Stimulated activated naive CD8-positive, alpha-beta T cell treated with anti-CD3 and anti-CD28 coated beads, Interleukin-15, Interleukin-2, amounts not matched to agents 100 U/mL and 50 U/mL, for 24 hours (primary cell): ENCODE measurements around the gene PUS3.
A peak's percentile ranks its signal among the peaks of the same experiment; 100 is the strongest.

Source experiments
- ATAC-seq: fragments of 150-1000 bp; cut with Tn5 transposase; one replicate; pipeline ENCODE4 v1.10.0; 2021
- DNase-seq: peaks from one replicate; pipeline ENCODE4 v3.0.0; 2021

The PUS3 gene

DNA sequence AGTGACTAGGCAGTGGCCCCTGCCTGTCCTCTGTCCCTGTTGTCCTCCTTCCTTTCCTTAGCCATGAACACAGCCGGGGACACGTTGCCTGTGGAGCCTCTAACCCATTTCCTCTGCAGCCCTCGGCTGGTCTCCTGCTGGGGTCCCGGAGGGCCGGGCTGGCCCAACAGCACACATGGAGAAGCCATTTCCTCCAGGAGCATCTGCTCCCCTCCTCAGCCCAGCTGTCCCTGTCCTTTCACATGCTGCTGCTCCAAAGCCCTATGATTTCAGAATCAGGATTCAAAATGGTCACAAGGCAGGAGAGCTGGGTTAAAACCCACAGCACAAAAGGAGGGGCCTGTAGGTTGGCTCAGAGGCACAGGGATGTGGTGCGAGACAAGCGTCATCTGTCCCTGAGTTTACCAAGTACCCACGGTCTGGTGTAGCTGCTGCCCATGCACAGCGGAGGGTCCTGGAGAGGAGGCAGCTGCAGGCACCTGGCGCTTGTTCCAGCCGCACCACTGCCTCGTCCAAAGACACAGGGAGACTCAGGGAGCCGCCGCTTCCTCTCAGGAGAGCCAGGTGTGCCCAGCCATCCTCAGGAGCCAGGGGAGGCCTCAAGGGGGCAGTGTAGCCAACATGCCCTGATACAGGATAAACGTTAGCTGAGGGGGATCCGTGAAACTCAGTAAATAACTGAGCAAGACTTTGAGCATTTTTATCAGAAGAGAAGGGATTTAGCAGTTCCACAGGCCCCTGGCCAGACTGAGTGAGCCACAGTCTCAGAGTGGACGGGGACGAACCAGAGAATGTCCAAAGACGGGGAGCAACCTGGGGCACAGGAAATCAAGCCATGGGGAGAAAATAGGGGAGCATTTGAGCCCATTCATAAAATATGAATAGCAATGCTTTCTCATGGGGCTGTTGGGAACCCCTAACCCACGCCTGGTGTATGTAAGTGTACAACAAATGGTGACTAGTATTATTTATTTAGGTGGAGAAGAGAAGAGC lies 38.9 kb upstream of the PUS3 start:
- DNase-seq: peak; percentile 66
- peak; percentile 62 for ATAC-seq

DNA sequence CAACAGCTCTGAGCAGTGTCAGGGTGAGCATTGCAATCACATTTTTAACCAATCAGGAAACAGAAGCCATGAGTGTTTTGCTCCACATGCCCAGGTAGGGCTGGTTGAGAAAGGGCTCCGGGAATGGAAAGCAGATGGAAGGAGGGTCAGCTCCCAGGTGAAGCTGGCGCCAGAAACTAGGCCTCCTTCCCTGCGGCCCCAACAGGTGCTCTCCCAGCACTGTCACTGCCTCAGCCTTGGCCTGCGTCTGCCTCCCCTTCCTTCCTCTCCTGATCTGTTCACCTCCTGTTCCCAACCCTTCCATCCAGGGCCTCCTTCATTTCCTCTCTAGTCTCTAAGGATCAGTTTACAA lies 38.2 kb upstream of the PUS3 start:
- no peak for ATAC-seq
- no peak for DNase-seq

DNA sequence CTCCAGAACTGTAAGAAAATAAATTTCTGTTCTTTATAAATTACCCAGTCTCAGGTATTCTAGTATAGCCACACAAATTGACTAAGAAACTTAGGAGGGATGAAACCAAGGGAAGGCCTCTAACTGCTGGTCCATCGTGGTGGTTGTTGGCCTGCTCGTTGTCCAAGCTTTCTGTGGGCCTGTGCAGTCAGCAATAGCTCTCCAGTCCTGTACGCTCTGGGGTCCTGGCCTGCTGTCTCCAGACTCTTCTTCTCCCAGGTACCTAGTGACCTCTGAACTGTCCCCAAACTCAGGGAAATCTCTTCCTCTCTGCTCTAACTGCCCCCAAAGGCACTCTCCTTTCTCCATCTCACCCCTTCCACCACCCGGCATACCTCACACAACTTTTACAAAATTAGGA lies 37.1 kb upstream of the PUS3 start:
- ATAC-seq (no peak), DNase-seq (no peak)

DNA sequence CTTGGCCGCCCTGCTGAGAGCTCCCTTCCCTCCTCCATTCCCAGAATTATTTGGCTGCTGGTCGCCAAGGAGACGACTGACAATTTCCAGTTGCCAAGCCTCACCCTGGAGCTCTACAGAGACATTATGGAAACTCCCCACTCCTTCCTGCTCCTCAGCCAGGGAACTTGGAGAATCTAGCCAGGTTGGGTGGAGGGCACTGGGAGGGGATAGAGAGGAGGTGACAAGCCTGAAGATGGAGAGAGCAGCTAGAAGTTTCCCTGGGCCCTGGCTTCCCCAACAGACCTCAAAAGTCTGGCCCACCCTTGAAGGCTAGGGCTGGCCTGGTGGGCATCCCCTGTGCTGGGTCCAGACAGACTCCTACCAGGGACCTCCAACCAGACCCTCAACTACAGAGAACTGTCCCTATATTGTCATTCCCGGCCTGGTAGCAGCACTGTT lies 36.1 kb upstream of the PUS3 start:
- DNase-seq (no peak), ATAC-seq (no peak)

DNA sequence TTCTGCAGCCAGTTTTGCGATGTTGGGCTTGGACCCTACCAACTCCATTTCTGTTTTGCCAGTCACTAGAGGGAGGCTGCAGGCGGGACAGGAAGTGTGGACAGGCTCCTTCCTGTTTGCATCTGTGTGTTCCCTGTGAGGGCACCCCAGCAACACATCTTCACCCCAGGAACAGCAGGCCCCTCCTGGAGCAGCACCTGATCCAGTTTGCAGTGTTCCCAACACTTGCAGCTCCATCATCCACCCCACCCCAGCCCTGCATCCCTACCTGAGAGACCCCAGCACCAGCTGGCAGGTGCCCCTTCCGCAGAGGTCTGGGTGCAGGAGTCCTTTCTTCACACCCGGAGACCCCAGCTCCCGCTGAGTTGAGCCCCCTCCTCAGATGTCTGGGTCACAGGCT lies 35.4 kb upstream of the PUS3 start:
- ATAC-seq (no peak), DNase-seq (no peak)

DNA sequence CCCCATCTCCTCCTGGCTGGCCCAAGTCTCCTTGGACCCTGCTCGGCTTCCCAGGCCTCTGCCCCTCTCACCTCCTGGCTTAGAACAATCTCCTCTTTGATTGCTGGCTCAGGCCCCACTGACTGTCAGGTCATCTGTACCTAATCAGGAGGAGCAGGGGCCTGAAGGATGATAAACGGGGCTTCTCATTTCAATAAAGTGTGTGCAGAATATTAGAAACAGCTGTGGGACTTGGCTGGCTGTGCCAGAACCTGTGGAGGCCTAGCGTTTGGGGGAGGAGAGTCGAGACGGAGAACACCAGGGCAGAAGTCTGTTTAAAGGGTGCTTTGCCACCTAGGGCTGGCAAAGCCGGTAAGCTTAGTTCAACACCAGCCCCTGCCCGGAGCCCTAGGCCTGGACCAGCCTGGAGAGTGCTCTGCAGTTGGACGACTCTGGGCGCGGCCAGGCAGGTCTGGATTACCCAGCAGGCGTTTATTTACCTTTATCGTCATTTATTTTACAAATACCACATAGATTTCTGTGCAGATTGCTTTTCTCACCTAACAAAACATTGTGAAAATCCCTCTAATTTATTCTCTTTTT lies 32.7 kb upstream of the PUS3 start:
- DNase-seq (no peak), ATAC-seq (no peak)

DNA sequence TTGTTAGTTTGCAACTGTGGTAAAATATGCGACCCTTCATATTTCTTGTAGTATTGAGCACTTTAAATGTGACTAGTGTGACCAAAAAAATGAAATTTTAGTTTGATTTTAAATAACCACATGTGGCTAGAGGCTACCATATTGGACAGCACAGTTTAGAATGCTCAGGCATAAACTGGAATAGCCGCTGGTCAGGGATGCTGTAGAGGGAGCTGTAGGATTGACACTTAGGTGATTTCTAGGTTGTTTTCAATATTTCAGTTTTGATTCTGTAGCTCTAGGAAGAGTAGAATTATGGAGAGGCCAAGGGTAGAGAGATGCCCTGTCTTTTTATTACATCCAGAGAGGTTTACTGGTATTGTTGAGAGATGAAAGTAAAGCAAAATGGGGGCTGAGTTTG lies 32.0 kb upstream of the PUS3 start:
- ATAC-seq (no peak), DNase-seq (no peak)

DNA sequence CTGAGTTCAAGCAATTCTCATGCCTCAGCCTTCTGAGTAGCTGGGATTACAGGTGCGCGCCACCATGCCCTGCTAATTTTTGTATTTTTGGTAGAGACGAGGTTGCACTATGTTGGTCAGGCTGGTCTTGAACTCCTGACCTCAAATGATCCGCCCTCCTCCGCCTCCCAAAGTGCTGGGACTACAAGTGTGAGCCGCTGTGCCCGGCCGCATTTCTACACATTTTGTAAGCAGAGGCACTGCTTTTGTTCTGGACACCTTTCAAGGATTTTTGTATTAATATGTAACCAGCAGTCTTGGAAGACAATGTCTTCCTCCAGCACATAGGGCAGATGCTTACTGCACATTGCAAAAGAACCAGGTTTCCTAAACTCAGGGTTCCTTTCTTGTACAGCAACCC lies 31.5 kb upstream of the PUS3 start:
- ATAC-seq: no peak
- no peak for DNase-seq

DNA sequence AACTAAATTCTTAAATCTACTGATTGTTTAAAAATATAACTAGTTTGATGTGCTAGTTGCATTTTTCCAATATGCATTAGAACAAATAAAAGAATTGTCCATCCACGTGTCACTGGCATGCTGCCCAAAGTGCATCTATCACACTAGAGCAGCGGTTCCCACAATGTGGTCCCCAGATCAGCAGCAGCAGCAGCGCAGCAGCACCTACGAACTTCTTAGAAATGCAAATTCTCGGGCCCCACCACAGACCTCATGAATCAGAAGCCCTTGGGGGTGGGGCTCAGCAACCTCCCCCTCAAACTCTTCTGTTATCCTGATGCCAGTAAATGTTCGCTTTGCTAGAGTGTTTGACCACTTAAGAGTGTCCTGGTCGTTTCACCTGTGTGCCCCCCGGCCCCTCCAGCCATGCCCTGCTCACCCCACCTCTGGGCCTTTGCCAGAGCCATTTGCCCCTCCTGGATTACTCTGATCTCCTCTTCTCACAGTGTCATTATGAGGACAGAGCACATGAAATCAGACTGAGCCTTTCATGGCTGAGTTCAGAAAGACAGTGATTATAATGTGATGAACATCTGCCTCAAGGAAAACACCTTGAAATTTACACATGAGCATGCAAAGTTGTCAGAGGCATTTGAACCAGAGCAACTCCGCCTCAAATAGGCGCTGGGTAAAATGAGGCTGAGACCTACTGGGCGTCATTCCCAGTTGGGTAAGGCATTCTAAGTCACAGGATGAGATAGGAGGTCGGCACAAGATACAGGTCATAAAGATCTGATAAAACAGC lies 30.2 kb upstream of the PUS3 start:
- peak; percentile 80 for ATAC-seq

DNA sequence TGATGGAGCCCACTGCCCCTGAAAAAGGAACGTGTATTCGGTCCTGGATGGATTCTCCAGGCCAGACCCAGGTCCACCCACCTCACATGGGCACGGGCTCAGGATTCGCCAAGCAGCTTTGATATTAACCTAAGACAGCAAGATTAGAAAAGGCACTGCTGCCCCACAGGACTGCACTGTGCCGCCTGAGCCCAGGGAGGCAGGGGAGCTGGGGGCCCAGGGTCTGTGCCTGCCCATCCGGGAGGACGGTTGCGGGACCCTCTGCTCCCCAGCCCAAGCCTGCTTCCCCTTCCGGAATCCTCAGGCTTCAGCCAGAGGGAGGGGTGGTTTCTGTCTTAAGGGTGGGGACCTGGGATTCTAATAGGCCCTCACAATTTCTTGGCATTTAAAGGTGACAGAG lies 29.3 kb upstream of the PUS3 start:
- DNase-seq: no peak

More for the DNA sequence above, 30.2 kb upstream of the PUS3 start:
- DNase-seq: peak; percentile 45

DNA sequence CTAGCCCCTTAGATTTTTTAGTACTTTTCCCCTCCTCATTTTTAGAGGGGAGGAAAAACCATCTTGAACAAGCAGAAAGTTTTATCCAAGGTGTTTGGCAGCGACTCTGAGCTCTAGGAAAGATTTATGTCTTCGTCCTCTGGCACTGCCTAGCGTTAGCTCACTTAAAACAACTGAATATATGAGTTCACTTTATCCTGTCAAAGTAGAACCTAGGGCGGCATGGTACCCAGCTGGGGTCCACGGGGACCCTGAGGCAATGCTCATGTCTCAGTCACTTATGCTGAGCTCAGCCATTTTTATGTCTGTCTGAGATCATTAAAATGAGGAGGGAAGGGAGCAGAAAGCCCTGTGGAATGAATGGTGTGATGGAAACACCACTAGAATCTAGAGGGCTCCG lies 28.7 kb upstream of the PUS3 start:
- DNase-seq: no peak

More for the DNA sequence above, 29.3 kb upstream of the PUS3 start:
- no peak for ATAC-seq

DNA sequence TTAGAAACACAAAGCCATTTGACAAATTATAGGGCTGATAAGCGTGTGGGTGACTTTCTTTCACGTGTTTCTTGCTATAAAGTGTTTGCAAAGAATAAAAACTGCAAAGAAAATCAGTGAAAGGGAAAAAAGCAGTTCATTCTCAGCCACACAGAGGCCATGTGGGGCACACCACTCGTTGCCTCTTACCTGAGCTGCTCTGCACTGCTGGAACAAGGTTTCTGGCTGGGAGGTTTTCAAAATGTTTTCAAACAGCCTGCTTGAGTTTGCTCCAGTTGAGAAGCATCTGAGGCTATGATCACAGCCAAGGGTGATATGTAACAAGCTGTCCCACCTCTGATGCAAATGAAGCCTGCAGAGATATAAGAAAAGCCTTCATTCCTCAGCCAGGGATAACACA lies 28.1 kb upstream of the PUS3 start:
- no peak for ATAC-seq
- DNase-seq: no peak

More for the DNA sequence above, 28.7 kb upstream of the PUS3 start:
- ATAC-seq: no peak

DNA sequence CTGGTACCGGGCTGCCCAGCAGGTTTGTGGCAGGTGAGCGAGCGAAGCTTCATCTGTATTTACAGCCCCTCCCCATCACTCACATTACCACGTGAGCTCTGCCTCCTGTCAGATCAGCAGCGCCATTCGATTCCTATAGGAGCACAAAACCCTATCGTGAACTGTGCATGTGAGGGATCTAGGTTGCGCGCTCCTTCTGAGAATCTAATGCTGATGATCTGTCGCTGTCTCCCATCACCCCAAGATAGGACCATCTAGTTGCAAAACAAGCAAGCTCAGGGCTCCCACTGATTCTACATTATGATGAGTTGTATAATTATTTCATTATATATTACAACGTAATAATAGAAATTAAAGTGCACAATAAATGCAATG lies 27.1 kb upstream of the PUS3 start:
- ATAC-seq (no peak), DNase-seq (no peak)

DNA sequence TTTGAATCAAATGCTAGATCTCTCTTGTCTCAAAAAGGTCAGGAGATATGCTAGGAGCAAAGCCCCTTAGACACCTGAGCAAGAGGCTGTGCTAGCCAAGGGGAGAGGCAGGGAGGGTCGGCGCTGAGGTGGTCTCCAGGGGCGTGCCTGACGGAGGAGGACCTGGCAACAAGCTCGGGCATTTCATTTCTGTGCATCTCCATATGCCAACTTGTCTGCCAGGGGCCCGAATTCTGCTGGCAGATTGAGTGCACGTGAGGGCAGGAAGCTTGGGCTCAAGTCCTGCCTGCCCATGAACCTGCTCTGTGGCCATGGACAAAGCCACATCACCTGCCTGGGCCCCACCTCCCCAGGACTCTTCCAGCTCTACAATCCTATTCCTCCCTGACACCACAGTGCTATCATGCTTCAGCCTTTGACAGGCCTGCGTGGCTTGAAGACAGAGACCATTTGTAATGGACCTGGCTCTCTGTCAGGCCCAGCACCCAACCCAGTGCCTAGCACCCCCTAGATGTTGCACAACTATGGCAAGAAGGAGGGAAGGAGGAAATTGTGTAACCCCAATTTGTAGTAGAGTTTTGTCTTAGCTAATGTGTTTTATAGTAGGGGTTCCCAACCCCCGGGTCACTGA lies 26.6 kb upstream of the PUS3 start:
- no peak for DNase-seq
- no peak for ATAC-seq

DNA sequence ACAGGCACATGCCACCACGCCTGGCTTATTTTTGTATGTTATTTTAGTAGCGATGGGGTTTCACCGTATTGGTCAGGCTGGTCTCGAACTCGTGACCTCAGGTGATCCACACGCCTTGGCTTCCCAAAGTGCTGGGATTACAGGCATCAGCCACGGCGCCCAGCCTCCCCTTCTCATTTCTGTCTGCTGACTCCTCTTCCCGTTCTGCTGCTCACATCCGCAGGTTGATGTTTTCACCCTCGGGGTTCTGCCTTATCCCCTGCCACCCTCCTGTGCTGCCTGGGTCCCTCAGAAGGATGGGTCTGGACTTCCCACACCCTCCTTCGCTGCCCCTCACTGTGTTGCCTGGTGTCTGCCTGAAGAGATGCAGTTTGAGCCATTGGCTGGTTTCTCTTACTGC lies 23.7 kb upstream of the PUS3 start:
- no peak for ATAC-seq

DNA sequence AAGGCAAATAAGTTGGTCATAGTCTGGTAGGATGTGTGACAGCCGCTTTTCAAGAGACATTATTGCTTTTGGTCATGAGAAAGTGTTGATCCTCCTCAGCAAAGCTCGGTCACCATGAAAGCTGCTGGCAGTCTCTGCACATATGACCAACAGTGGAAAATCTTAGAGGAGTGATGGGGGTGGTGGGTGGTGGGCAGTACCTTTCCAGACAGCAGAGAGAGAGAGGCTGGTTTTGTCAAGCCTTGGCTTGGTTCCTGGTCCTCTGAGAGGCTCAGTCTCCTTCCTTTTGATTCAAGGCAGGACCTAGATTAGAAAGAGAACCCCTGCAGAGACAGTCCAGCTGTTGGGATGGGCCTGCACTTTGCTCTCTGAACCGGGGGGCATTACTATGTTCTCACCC lies 22.8 kb upstream of the PUS3 start:
- ATAC-seq: no peak
- no peak for DNase-seq

More for the DNA sequence above, 23.7 kb upstream of the PUS3 start:
- DNase-seq: no peak

DNA sequence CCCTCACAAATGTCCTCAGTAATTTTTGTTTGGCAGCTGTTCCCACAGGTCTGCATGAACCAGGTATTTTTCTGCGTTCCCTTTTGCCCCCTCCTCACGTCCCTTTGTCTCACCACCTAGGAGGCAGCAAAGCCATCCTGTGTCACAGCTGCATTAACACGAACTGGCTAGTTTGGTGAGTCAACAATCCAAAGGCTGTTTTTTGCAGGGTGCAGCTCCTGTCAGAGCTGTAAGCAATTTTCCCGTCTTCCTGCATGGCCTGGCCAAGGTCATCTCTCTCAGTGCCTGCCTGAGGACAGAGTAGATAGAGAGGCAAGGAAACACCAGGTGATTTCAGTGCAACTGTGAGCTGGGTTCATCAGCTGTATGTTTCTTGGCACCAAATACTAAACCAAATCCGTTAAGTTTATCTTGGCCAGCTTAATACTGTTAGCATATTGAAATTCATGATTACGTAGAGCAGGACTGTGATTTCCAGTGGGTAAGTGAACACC lies 22.3 kb upstream of the PUS3 start:
- ATAC-seq (no peak), DNase-seq (no peak)

DNA sequence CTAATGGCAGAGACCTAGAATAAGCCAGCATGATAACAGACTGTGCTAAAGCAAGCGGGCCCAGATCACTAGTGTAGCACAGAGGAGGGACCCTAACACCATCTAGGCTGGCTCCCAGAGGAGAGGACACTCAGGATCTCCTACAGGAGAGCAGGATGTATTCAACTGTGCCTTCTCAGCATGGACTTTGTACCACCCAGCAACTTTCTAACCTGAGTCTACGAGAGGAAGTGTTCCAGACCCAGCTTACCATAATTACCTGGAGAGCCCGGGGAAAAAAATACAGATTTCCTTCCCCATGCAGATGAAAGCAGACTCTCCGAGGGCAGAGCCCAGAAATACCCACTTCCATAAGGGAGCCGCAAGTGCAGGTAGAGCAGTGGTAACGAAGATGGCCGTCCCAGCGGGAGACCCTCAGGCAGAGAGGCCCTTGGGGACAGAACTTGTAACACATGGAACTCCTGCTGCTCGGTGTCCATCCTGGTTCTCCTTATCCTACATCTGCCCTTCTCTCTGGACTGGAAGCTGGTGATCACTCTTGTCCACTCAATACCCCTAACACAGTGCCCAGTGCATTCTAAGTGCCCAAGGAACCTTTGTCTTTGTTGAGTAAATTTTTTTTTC lies 21.5 kb upstream of the PUS3 start:
- no peak for DNase-seq
- ATAC-seq: no peak

DNA sequence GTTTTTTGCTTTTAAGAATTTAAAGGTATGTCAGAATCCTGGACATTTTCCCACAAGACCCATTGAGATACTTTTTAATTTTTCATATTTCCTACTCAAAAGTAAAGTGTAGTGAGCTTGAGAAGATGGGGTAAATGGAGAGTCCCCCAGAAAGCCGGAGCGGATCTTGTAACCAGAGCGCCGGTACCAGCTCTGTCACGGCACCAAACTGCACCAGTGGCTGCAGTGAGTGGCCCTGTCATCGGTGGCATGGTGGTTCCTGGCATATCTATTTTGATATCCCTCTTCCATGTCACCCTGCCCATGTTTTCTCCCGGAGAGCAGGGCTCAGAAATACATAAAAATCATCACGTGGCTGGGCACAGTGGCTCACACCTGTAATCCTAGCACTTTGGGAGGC lies 20.6 kb upstream of the PUS3 start:
- ATAC-seq: no peak
- DNase-seq: no peak

DNA sequence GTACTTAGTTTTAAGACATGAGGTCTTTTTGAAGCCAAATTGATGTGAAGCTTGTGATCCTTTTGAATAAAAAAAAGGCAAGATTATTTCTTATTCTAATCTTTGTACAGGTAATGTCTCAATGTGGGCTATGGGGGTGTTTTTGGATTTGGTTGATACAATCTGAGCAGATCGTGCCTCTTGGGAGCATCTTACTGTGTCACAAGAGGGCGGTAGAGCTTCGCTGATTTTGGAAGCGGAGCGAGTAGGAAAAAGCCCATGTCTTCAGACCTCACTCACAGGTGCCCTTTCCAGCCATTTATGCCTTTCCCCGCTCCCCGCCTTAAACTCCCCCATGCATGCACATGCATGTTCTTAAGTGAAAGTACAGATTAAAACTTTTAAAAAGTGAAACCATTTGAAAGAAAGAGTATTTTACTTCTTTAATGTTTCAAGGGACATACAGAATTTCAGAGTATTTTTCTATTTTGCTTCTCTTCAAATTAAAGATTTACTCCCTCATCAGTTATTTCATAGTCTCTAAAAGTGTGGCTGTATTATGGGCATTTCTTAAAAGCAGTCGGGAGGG lies 20.1 kb upstream of the PUS3 start:
- peak; percentile 57 for DNase-seq
- peak; percentile 74 for ATAC-seq

DNA sequence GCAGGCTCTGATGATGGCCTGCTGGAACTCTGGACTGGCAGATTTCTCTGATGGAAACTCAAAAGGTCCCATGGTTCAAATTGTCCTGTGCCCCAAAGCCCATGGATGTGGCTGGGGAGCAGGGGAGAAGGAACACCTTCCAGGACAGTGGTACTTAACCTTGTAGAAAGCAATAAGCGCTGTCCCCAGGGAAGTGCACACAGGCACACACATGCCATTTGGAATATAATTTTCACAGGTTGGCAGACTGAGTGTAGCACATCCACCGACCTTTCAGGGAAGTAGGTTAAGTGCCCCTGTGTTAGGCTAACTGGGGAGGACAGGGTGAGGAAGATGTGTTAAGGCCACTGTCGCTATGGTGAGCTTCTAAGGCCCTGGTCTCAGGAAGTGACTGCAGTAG lies 19.1 kb upstream of the PUS3 start:
- ATAC-seq (no peak), DNase-seq (no peak)

DNA sequence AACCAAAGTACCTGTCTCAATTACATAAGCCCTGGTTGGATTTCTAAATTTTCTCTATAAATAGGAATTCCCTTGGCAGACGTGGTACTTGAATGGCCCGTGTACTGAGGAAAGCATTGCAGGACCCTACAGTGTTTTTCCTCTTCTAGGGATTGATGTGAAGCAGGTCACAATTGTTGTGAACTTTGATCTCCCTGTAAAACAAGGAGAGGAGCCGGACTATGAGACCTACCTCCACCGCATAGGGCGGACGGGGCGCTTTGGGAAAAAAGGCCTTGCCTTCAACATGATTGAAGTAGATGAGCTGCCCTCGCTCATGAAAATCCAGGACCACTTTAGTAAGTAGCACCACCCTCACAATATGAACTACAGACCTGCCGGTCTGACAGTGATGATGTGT lies 18.0 kb upstream of the PUS3 start:
- ATAC-seq (no peak), DNase-seq (no peak)
